NB4 (cell line): ENCODE results near the gene P2RY8.

ENCODE experiments used
- CTCF ChIP-seq: IDR thresholded peaks from one replicate; pipeline ENCODE4 v1.5.1; 2012; ENCODE audit warnings: low read depth, low read length
- MAX ChIP-seq: IDR thresholded peaks from 2 replicates; pipeline ENCODE4 v1.6.1; 2011; ENCODE audit warnings: low read depth, low read length

GRCh38 chrX:1507511-1508463 lies 29.2 kb downstream of the P2RY8 start:
- TF ChIP-seq CTCF = no peak
- no peak for TF ChIP-seq MAX
